AG09319 (cell line): ENCODE data around the gene ACOT11.

Experiments used
- DNase-seq: peaks from one replicate; pipeline ENCODE4 v3.0.0-alpha.2; 2010; ENCODE audit warnings: low read depth; ENCODE audit errors: extremely low read depth
- CTCF ChIP-seq: IDR thresholded peaks from 2 replicates; pipeline ENCODE4 v1.5.1; 2011; ENCODE audit warnings: low read depth, mild to moderate bottlenecking, inconsistent platforms, low read length, moderate library complexity

The ACOT11 gene

GRCh38 chr1:54575605-54576290, 27.7 kb downstream of the ACOT11 start:
- no peak for DNase-seq
- TF ChIP-seq CTCF: no peak

- TF ChIP-seq CTCF: no peak
- DNase-seq: no peak
Observed at GRCh38 chr1:54577612-54578011, 29.6 kb downstream of the ACOT11 start.

GRCh38 chr1:54579337-54579781, 31.3 kb downstream of the ACOT11 start:
- DNase-seq: no peak
- no peak for TF ChIP-seq CTCF

GRCh38 chr1:54580856-54581550, 33.0 kb downstream of the ACOT11 start:
- no peak for TF ChIP-seq CTCF
- no peak for DNase-seq

GRCh38 chr1:54581621-54582035, 33.6 kb downstream of the ACOT11 start:
- DNase-seq: peak; percentile 69
- no peak for TF ChIP-seq CTCF

- TF ChIP-seq CTCF: no peak
- DNase-seq: no peak
Observed at GRCh38 chr1:54582566-54583306, 34.7 kb downstream of the ACOT11 start.

- no peak for DNase-seq
- no peak for TF ChIP-seq CTCF
Observed at GRCh38 chr1:54583307-54583686, 35.3 kb downstream of the ACOT11 start.
